Femur (tissue), 1 donor: ENCODE data around the gene CORO6.

ENCODE experiments used
- DNase-seq: peaks from one replicate; pipeline ENCODE4 v3.0.0-alpha.2; 2017

Gene CORO6

DNA sequence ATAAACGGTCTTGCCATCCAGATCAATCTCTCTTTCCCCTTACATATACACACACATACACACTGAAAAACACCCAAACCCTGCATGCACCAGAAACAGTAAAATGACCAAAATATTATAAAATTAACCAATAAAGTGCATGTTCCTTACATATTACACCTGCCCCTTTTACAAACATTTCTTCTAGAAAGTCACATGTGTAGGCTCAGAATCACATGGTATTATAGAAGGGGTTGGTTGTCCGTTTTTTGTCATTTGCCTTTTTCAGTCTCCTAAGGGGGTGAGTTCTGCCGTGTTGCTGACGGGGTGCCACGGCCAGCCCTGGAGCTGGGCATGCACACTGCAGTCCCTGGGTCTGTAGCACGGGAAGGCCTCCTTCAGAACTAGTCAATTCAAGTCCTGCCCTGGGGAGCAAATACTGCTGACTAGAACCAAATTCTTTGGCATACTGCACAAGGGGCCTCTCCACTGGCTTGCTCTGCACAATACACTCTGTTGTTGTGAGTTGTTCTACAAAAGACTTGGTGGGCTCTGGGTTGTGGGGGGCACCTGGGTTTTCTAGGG is 8.0 kb upstream of the CORO6 start:
- DNase-seq, result no peak

- DNase-seq, result no peak
Measured at GRCh38 chr17:29629839-29630238, 7.1 kb upstream of the CORO6 start.

DNA sequence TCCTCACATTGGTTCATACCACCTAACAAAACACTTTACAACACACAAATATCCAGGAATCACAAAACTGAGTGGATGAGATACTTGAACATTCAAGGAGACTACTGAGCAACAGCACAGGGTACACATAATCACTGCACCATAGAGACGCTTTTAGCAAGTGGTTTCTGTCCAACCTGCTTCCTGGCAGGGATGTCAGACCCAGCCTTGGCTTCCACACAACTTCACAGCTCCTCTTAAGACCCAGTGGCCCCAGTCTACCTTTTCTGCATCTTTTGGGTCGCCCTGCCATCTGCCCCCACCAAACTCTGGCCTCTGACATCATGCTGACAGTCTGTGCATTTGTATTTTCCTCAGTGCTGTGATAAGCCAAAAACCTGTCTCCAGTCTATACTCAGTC is 5.9 kb upstream of the CORO6 start:
- DNase-seq, result no peak

DNA sequence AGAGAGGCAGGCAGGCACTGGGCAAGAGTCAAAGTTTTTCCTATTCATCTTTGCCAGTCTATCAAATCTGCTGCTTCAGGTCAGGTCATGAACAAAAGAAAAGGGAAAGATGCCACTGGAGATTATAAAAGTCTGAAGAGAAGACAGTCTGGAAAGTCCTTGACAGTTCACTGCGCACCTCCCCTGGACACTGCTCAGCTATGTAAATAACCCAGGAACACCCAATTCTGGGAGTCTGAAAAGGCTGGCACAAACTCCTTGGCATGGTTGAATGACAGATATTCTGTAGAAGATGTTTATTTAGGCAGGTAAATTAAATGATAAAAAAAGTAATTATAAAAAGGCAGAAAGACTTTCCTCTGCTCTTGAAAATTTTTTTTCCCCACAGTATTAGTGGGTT is 5.2 kb upstream of the CORO6 start:
- DNase-seq, result no peak

- DNase-seq, result no peak
Measured at GRCh38 chr17:29625037-29625750, 2.5 kb upstream of the CORO6 start.

DNA sequence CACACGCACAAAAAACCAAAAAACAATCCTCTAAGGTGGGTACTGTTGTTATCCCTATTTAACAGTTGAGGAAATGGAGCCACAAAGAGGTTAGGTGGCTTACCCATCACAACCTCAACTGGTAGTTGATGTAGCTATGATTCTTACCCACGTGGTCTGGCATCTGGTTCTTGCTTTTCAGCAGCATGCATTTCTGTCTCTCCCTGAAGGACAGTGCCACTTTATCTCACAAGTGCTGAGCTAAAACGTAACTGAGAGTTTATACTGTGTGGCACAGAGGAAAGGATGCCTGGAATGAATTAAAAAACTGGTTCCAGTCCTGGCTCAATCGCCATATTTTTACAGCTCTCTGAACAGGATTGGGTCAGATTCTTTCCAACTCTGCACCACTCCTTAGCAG is 1.9 kb upstream of the CORO6 start:
- DNase-seq, result no peak

- DNase-seq, result no peak
Measured at GRCh38 chr17:29623283-29623647, 553 bp upstream of the CORO6 start.

GRCh38 chr17:29621751-29622194 is 939 bp downstream of the CORO6 start:
- no peak for DNase-seq

DNA sequence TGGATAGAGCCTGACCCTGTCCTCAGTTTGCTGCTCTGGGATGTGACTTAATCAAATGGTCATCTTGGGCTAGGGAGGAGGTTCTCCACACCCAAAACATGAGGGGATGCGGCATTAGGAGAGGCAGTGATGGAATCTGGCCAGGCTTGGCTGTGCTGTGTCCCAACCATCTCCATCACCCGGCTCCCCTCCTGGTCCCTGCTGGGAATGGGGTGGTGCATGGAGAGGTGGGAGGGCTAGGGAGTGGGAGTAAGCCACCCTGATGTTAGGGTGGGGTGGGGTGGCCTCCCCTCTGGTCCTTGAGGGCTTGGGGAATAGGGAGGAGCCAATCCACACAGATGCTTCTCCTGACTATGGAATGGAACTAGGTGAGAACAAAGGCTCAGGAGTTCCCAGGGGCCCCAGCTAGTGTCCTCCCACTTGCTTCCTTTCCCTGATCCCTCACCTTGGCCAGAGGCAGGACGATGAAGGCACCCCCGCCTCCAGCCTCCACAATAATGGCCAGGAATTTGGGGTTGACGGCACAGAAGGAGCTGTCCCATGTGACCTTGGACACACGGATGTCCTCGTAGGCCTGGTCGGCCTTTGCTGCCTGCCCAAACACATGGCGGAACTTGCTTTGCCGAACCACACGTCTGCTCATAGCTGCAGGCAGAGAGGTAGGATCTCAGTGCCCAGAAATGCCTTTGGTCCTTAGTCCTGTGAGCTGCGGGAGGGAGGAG is 1.8 kb downstream of the CORO6 start:
- DNase-seq, result no peak

DNA sequence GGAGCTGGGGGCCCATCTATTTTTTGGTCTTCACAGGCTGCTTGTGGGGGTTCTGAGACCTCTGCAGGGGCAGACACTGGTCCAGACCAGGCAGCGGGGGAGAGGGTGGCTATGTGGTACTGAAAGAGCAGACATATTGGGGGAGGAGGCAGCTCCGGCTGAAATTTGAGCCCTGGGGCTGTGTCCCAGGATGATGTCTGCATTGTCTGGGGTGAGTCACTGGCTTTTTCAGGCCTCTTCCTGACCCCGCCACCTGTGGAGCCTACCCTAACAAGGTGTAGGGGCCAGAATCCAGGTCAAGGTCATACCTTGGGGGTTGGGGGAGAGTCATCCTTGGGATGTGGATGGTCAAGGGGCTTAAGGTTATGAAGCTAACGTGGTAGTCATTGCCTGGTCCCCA is 2.4 kb downstream of the CORO6 start:
- DNase-seq, result no peak

DNA sequence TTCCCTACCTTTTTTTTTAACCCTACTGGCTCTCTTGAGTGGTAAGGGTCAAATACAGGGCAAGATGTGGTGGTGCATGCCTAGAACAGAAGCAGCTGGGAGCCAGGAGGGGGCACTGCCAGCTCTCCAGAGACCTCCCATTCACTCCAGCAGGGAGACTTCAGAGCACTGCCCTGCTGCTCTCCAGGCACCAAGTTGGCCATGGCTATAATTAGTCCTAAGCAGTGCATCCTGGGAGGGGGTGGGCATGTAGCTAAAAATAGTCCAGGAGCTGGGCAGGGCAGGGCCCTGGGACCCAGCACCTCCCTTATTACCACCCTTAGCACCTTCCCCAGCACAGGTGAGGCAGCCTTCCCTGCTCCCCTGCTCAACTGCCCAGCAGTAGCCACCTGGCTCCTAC is 3.5 kb downstream of the CORO6 start:
- DNase-seq, result no peak

GRCh38 chr17:29618272-29619065 is 4.2 kb downstream of the CORO6 start:
- no peak for DNase-seq

DNA sequence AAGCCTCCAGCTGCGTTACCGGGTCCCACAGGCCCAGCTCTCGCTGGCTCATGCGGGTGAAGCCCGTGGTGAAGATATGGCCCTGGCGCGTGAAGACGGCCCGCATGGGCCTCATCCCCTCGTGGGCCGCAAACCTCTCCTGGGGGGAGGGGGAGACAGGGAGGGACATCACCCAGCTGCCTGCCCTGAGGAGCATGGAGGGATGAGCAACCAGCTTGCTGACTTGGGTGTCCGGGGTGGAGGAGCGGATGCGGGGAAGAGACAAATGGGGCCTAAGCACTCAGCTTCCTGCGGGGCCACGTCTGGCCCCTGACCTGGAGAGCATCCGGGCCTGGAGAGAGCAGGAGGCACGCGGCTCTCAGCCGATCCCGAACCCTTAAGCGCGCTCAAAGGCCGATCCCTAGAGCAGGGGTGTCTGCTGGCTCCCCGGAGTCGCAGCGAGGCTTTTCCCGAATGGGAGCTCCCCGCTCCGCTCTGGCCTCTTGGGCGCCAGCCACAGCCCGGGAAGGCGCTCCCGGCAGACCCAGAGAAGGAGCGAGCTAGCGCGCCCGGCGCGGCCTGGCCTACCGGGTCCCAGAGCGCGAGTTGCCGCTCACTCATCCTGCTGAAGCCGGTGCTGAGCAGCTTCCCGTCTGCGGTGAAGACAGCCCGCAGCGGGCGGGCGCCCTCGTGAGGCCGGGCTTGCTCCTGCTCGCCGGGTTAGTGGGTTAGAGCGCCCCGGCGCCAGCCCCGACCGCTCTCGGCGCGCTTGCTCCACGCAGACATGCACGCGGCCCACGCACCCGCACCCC is 5.0 kb downstream of the CORO6 start:
- peak; percentile 76 for DNase-seq

DNA sequence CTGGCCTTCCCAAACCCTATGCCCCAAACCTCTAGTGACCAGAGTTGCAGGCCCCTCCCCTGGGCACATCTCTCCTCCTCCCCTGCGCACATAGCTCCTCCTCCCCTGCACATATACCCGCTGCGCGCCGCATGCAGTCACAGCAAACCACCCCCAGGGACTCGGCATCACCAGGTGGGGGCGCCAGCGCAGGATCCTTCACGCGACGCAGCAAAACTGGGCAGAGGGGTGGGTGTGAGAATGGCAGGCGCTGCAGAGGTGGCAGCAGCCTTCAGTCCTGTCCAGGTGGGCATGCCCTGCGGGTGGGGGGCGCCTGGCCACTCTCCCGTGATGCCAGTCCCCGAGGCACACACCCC is 5.6 kb downstream of the CORO6 start:
- peak; percentile 81 for DNase-seq

DNA sequence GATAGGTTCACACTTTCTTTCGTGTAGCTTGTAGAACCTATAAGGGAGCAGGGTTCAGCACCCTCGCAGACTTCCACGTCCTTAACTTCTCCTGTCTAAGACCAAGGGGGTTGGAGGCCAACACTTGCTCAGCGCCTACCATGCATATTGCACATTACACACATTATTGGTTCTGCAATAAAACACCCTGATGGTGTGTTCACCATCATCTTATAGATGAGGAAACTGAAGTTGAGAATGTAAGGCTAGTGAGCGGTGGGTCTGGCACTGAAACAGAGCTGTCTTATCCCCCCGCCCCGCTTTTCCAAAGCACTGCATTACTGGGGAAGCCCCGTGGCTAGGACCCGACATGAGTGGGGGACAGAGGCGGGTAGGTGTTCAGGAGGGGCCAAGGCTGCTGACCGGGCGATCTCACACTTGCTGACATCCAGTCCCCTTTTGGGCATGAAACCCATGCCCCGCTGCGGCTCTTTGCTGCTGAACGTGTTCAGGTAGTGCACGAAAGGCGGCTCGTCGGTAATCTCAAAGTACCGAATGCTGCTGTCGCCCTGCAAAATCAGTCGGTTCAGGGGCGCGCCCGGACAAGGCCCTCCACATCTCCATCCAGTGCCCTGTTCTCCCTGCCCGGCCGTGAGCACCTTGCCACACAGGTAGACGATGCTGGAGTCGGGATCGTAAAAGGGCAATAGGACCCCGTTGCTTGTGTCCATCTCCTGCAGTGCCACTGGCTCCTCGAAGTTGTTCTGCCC is 6.2 kb downstream of the CORO6 start:
- no peak for DNase-seq

DNA sequence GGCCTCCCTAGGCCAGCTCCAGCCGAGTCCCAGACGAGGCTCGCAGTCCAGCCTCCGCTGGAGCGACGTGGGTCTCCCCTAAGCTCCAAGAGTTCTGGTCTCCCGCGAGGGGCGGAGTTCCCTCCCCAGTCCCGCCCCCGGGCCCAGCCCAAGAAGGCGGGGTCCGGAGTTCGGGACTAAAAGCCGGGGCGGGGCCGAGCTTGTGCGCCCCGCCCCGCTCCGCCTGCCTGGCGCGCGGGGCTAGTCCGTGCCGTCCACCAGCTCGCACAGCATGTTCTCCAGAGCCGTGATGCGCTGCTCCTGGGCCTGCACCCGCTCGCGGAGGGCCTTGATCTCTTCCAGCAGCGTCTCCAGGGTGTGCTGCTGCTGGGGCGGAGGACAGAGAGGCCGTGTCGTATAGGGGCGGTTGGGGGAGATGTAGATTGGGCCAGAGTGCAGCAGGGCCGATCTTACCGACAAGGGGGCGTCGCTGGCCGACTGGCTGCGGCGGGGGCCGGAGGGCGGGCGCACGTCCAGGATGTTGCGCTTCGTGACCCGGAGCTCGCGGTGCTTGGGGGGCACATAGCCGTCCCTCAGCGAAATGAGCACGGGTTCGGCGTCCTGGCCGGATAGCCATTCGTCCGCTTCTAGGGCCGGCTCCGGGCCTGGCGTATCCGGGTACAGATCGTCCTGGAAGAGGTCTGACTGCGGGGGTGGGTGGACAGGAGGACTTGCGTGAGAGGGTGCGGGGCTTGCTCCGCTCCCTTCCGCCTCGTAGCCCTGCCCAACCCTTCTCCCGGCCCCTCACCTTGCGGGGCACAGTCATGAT is 7.0 kb downstream of the CORO6 start:
- peak; percentile 91 for DNase-seq

- no peak for DNase-seq
Measured at GRCh38 chr17:29615048-29615385, 7.7 kb downstream of the CORO6 start.

DNA sequence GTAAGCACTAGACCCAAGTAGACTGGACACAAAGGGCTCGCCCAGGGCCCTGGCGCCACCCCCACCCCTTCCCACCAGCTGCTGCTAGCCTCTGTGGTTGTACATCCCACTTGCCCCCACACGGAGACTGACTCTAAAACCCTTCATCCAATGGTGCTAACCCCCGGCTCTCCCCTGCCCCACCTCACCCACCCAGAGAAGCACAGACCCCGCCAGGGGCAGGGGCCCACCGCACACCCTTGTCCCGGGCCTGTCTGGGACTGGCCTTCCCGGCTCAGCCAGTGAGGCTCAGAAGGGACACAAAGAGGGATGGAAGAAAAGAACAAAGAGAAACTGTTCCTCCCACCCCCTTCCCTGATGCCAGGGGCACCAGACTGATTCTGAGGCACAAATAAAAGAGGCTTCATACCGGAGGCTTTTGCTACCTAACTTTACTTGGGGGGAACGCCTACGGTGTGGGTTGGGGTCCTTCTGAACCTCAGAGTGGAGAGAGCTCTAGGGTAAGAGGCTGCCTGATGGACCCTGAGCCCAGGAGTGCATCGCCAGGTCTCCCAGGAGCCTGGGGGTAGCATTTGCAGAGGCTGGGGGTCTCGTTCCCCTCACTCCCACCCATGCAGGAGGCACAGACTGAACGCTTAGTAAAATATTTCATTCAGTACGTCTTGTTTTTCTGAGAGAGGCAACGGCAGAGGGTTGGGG is 8.2 kb downstream of the CORO6 start:
- no peak for DNase-seq

GRCh38 chr17:29613856-29614255 is 8.9 kb downstream of the CORO6 start:
- no peak for DNase-seq

GRCh38 chr17:29613352-29613837 is 9.3 kb downstream of the CORO6 start:
- DNase-seq, result peak; percentile 96
